Measurements from ENCODE around the gene VILL. TPM values are rescaled to one million over a fixed set of nuclear protein-coding genes. Genes with fewer than 3 reads are reported as not detected.

The VILL gene
- polyA plus RNA-seq, 1 donor from 2014 or later, result not detected

- Histone ChIP-seq H3K4me3 (ENCODE audit: low read length) (no peak overlapping the region), H3K79me2 (replicated peaks; ENCODE audit: insufficient read depth, low read length) (no peaks in the 10 kb centered on the region), H3K27ac (ENCODE audit: low read length) (no peak overlapping the region), H3K9me3 (ENCODE audit: low read length) (no peaks in the 10 kb centered on the region), H3K9me2 (ENCODE audit: insufficient read depth, low read length) (no peaks in the 10 kb centered on the region), H3K27me3 (ENCODE audit: insufficient read depth, low read depth, low read length) (peaks cover 20% of the 10 kb centered on the region), H3K9ac (ENCODE audit: low read length) (no peak overlapping the region), H3F3A (ENCODE audit: insufficient read depth, low read length, poor library complexity, severe bottlenecking) (no peaks in the 10 kb centered on the region), H4K20me1 (ENCODE audit: insufficient read depth) (no peaks in the 10 kb centered on the region), H3K4me2 (ENCODE audit: low read length) (no peak overlapping the region), H3K36me3 (ENCODE audit: insufficient read depth, low read length) (no peaks in the 10 kb centered on the region), H2AFZ (ENCODE audit: low read depth, low read length) (no peak overlapping the region)
- TF ChIP-seq MXI1 (conservative IDR thresholded peaks at IDR 0.05; ENCODE audit: poor library complexity, severe bottlenecking) (no peak), SMC3 (conservative IDR thresholded peaks at IDR 0.05; ENCODE audit: poor library complexity) (no peak), RAD21 (conservative IDR thresholded peaks at IDR 0.05) (no peak), POLR2AphosphoS5 (IDR thresholded peaks at IDR 0.05) (no peak), REST (IDR thresholded peaks at IDR 0.05; ENCODE audit: borderline replicate concordance) (no peak), TAF1 (IDR thresholded peaks at IDR 0.05; ENCODE audit: low read depth) (no peak), EZH2 (IDR thresholded peaks at IDR 0.05; ENCODE audit: borderline replicate concordance, insufficient read depth, low read length, poor library complexity, severe bottlenecking) (no peak), EP300 (conservative IDR thresholded peaks at IDR 0.05; ENCODE audit: poor library complexity, severe bottlenecking) (no peak)
- TF ChIP-seq, protein P1, sequence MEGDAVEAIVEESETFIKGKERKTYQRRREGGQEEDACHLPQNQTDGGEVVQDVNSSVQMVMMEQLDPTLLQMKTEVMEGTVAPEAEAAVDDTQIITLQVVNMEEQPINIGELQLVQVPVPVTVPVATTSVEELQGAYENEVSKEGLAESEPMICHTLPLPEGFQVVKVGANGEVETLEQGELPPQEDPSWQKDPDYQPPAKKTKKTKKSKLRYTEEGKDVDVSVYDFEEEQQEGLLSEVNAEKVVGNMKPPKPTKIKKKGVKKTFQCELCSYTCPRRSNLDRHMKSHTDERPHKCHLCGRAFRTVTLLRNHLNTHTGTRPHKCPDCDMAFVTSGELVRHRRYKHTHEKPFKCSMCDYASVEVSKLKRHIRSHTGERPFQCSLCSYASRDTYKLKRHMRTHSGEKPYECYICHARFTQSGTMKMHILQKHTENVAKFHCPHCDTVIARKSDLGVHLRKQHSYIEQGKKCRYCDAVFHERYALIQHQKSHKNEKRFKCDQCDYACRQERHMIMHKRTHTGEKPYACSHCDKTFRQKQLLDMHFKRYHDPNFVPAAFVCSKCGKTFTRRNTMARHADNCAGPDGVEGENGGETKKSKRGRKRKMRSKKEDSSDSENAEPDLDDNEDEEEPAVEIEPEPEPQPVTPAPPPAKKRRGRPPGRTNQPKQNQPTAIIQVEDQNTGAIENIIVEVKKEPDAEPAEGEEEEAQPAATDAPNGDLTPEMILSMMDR (IDR thresholded peaks at IDR 0.05; ENCODE audit: poor library complexity, severe bottlenecking), result no peak
These were observed 49.8 kb downstream of the VILL start for GRCh38 chr3:38040401-38040800.

GRCh38 chr3:38043486-38043885, 52.9 kb downstream of the VILL start:
- H3K79me2 ChIP-seq (replicated peaks; ENCODE audit: insufficient read depth, low read length), result no peaks in the 10 kb centered on the region
- no peak overlapping the region for H2AFZ ChIP-seq (ENCODE audit: low read depth, low read length)
- H3K27ac ChIP-seq (ENCODE audit: low read length), result no peak overlapping the region
- no peak overlapping the region for H3K4me3 ChIP-seq (ENCODE audit: low read length)
- H3F3A ChIP-seq (ENCODE audit: insufficient read depth, low read length, poor library complexity, severe bottlenecking), result no peaks in the 10 kb centered on the region
- TF ChIP-seq MXI1 (conservative IDR thresholded peaks at IDR 0.05; ENCODE audit: poor library complexity, severe bottlenecking), result no peak
- no peak for TF ChIP-seq SMC3 (conservative IDR thresholded peaks at IDR 0.05; ENCODE audit: poor library complexity)
- no peak for TF ChIP-seq RAD21 (conservative IDR thresholded peaks at IDR 0.05)
- H3K36me3 ChIP-seq (ENCODE audit: insufficient read depth, low read length), result no peaks in the 10 kb centered on the region
- peaks cover 20% of the 10 kb centered on the region for H3K27me3 ChIP-seq (ENCODE audit: insufficient read depth, low read depth, low read length)
- no peaks in the 10 kb centered on the region for H4K20me1 ChIP-seq (ENCODE audit: insufficient read depth)
- H3K9me3 ChIP-seq (ENCODE audit: low read length), result no peaks in the 10 kb centered on the region
- H3K4me2 ChIP-seq (ENCODE audit: low read length), result no peak overlapping the region
- H3K9ac ChIP-seq (ENCODE audit: low read length), result no peak overlapping the region
- no peaks in the 10 kb centered on the region for H3K9me2 ChIP-seq (ENCODE audit: insufficient read depth, low read length)

DNA sequence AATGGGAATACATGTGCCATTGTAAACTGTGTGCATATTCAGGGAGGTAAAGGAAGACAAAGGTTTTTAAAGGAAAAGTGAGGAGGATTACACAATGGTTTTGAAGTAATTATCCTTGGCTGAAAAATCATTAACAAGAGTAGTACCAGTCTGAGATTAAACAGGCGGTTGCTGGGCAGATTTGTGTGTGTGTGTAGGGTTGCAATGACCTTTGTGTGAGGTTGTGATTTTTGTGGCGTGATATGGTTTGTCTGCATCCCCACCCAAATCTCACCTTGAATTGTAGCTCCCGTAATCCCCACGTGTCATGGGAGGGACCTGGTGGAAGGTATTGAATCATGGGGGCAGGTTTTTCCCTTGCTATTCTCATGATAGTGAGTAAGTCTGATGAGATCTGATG, 55.4 kb downstream of the VILL start:
- no peaks in the 10 kb centered on the region for H3K79me2 ChIP-seq (replicated peaks; ENCODE audit: insufficient read depth, low read length)
- H3F3A ChIP-seq (ENCODE audit: insufficient read depth, low read length, poor library complexity, severe bottlenecking), result no peaks in the 10 kb centered on the region
- no peak overlapping the region for H3K4me3 ChIP-seq (ENCODE audit: low read length)
- H3K9me2 ChIP-seq (ENCODE audit: insufficient read depth, low read length), result no peaks in the 10 kb centered on the region
- no peaks in the 10 kb centered on the region for H3K9me3 ChIP-seq (ENCODE audit: low read length)
- no peaks in the 10 kb centered on the region for H4K20me1 ChIP-seq (ENCODE audit: insufficient read depth)
- no peaks in the 10 kb centered on the region for H3K36me3 ChIP-seq (ENCODE audit: insufficient read depth, low read length)
- TF ChIP-seq EZH2 (IDR thresholded peaks at IDR 0.05; ENCODE audit: borderline replicate concordance, insufficient read depth, low read length, poor library complexity, severe bottlenecking) (no peak), REST (IDR thresholded peaks at IDR 0.05; ENCODE audit: borderline replicate concordance) (no peak), EP300 (conservative IDR thresholded peaks at IDR 0.05; ENCODE audit: poor library complexity, severe bottlenecking) (no peak), SMC3 (conservative IDR thresholded peaks at IDR 0.05; ENCODE audit: poor library complexity) (no peak), POLR2AphosphoS5 (IDR thresholded peaks at IDR 0.05) (no peak), MXI1 (conservative IDR thresholded peaks at IDR 0.05; ENCODE audit: poor library complexity, severe bottlenecking) (no peak), TAF1 (IDR thresholded peaks at IDR 0.05; ENCODE audit: low read depth) (no peak), RAD21 (conservative IDR thresholded peaks at IDR 0.05) (no peak)
- TF ChIP-seq, protein P1 (IDR thresholded peaks at IDR 0.05; ENCODE audit: poor library complexity, severe bottlenecking), result no peak
- no peaks in the 10 kb centered on the region for H3K27me3 ChIP-seq (ENCODE audit: insufficient read depth, low read depth, low read length)
- H3K4me2 ChIP-seq (ENCODE audit: low read length), result no peak overlapping the region
- no peak overlapping the region for H3K27ac ChIP-seq (ENCODE audit: low read length)
- no peak overlapping the region for H3K9ac ChIP-seq (ENCODE audit: low read length)
- no peak overlapping the region for H2AFZ ChIP-seq (ENCODE audit: low read depth, low read length)
